NCI-H1105 (cell line): Measurements from ENCODE around the gene UNK.
A peak's percentile ranks its signal among the peaks of the same experiment; 100 is the strongest.

ENCODE experiments used
- DNase-seq: peaks from one replicate; lab custom pipeline; 2025; lab: John Stamatoyannopoulos, UW

Gene UNK

GRCh38 chr17:75784473-75785015 is at the start of gene UNK:
Gene UNK (plus strand): TSS chr17:75784806. CDS start chr17:75784881, 75 bp downstream.
- DNase-seq = peak; percentile 97

- no peak for DNase-seq
Measured at GRCh38 chr17:75736173-75736835, 48.3 kb upstream of the UNK start.

GRCh38 chr17:75737133-75737962 is 47.3 kb upstream of the UNK start:
- DNase-seq = no peak

GRCh38 chr17:75738218-75738802 is 46.3 kb upstream of the UNK start:
- no peak for DNase-seq

DNA sequence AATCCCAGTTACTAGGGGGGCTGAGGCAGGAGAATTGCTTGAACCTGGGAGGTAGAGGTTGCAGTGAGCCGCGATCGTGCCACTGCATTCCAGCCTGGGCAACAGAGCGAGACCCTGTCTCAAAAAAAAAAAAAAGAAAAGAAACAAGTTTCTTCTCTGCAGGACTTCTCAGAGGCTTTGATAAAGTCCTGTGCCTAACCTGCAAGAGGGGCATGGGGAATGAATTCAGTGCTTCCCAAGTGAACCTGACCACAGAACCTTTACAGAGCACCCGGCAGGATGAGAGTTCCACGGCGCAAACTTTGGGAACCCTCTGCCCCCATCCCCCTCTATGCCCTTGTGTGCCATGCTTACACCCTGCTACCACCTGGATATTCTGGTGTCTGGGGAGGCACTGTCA is 45.4 kb upstream of the UNK start:
- DNase-seq = no peak

- DNase-seq = no peak
Measured at GRCh38 chr17:75739801-75740200, 44.8 kb upstream of the UNK start.

- no peak for DNase-seq
Measured at GRCh38 chr17:75740215-75740614, 44.4 kb upstream of the UNK start.

- no peak for DNase-seq
Measured at GRCh38 chr17:75740631-75741077, 44.0 kb upstream of the UNK start.

DNA sequence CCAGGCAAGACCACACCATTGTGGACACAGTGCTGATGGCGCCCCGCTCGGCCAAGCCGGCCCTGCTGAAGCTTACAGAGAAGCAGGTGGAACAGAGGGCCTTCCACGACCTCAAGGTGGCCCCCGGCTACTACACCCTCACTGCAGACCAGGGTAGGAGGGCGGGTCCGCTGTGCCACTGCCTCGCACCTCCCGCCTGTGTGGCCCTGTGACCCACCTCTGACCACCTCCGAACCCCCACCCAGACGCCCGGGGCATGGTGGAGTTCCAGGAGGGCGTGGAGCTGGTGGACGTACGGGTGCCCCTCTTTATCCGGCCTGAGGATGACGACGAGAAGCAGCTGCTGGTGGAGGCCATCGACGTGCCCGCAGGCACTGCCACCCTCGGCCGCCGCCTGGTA is 42.3 kb upstream of the UNK start:
- no peak for DNase-seq

- no peak for DNase-seq
Measured at GRCh38 chr17:75743625-75744206, 40.9 kb upstream of the UNK start.

DNA sequence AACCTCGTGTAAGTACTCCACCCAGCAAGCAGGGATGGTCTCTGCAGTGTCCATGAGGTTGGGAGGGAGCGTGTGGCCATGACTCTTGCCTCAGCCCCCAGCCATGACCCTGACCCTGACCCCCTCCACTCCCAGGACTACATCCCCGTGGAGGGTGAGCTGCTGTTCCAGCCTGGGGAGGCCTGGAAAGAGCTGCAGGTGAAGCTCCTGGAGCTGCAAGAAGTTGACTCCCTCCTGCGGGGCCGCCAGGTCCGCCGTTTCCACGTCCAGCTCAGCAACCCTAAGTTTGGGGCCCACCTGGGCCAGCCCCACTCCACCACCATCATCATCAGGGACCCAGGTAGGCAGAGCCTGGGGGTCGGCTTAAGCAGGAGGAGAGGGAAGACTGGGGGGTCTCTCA is 35.9 kb upstream of the UNK start:
- DNase-seq = no peak

- peak; percentile 60 for DNase-seq
Measured at GRCh38 chr17:75749545-75750389, 34.8 kb upstream of the UNK start.

DNA sequence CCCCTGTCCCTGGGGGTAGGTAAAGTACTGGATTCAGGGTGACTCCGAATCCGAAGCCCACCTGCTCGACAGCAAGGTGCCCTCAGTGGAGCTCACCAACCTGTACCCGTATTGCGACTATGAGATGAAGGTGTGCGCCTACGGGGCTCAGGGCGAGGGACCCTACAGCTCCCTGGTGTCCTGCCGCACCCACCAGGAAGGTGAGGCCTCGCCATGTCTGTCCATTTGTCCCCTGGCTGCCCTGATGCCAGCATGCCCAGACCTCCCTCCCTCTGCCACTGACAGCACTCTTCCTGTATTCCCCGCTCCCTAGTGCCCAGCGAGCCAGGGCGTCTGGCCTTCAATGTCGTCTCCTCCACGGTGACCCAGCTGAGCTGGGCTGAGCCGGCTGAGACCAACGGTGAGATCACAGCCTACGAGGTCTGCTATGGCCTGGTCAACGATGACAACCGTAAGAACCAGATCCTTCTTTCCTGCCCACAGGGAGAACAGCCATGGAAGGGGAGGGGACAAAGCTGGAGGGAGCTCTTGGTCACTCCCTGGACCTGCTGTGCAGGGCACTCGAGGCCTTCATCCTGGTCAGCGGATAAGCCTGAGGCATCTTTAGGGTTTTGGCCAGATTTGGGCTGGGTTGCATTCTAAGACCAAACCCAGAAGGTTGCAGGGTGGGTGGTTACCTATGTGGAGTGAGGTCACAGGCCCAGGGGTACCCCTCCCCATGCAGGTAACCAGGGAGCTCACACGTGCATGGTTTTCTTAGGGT is 33.8 kb upstream of the UNK start:
- no peak for DNase-seq

DNA sequence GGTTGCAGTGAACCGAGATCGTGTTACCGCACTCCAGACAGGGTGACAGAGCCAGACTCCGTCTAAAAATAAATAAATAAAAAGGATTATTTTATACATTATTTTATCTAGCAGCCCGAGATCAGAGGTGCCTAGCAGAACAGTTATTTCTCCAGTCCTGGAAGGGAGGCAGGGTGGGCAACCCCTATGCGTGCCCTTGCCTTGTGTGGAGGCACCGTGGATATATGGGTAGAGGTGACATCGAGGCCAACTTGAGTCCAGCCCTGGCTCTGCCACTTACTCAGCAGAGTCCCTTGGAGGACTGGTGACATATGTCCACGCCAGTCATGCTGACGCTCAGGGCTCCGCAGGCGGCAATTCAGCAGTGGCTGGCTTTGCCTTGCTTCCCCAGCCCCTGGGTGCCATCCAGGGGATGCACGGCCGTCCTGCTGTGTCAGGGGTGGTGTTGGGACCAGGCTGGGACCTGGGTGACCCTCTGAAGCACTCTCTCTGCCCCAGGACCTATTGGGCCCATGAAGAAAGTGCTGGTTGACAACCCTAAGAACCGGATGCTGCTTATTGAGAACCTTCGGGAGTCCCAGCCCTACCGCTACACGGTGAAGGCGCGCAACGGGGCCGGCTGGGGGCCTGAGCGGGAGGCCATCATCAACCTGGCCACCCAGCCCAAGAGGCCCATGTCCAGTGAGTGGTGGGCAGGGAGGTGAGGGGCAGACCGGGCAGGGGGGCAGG is 32.8 kb upstream of the UNK start:
- DNase-seq = no peak

- DNase-seq = no peak
Measured at GRCh38 chr17:75752405-75752709, 32.2 kb upstream of the UNK start.

GRCh38 chr17:75752802-75753513 is 31.6 kb upstream of the UNK start:
- no peak for DNase-seq

DNA sequence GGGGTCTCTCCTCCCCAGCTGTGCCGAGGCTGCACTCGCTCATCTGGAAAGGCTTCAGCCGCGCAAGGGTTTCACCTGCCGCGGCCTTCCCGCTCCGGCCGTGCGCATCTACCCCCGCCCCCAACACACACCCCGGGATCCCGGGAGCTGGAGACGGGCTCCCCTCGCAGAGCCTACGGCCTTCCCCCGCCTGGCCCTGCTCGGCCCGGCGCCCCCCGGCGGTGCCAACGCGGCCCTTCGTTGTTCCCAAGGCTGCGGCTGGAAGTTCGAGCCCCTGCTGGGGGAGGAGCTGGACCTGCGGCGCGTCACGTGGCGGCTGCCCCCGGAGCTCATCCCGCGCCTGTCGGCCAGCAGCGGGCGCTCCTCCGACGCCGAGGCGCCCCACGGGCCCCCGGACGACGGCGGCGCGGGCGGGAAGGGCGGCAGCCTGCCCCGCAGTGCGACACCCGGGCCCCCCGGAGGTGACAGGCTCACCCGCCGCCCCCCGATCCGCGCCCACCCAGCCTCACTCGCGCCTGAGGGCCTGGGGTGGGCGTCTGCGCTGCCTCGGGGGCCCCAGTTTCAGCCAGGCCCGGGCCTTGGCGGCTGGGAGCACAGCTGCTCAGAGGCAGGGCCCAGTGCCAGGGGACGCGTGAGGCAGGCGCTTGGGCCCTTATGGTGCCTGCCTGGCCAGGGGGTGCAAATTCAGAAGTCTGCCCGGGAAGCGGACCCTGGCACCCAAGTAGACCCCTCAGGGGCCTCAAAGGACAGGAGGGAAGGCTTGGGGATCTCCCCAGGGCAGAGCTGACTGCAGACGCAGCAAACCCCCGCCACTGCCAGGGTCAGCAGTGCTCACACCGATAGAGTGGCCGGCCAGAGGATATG is 30.9 kb upstream of the UNK start:
- peak; percentile 54 for DNase-seq

GRCh38 chr17:75754378-75755204 is 30.0 kb upstream of the UNK start:
- no peak for DNase-seq
